Activated T-cell treated with anti-CD3 and anti-CD28 coated beads for 48 hours (primary cell): ENCODE measurements around the gene OR4C11.

Experiments
- DNase-seq: peaks from one replicate; pipeline ENCODE4 v3.0.0-alpha.2; 2020; ENCODE audit warnings: low read depth

OR4C11 gene

GRCh38 chr11:55607545-55607944, at the start of gene OR4C11:
OR4C11 (minus strand) TSS chr11:55607645; CDS start chr11:55604373, 3,272 bp downstream.
- no peak for DNase-seq

- DNase-seq: no peak
Measured at GRCh38 chr11:55655096-55655495, 47.7 kb upstream of the OR4C11 start.

GRCh38 chr11:55652560-55652959, 45.1 kb upstream of the OR4C11 start:
- no peak for DNase-seq

- no peak for DNase-seq
Measured at GRCh38 chr11:55648027-55648426, 40.6 kb upstream of the OR4C11 start, which contains the start of gene OR4S2. OR4S2 (plus strand) TSS chr11:55648327; CDS start chr11:55650904, 2,577 bp downstream.

GRCh38 chr11:55634813-55635212, 27.4 kb upstream of the OR4C11 start, which contains the start of gene OR4P4:
OR4P4 (plus strand) TSS chr11:55635113.
- DNase-seq: no peak

- DNase-seq: no peak
Measured at GRCh38 chr11:55624531-55624930, 17.1 kb upstream of the OR4C11 start.

GRCh38 chr11:55572548-55572947, 34.9 kb downstream of the OR4C11 start:
- DNase-seq: no peak

- no peak for DNase-seq
Measured at GRCh38 chr11:55571828-55572227, 35.6 kb downstream of the OR4C11 start, which contains the start of gene OR4C16. OR4C16 (plus strand) TSS chr11:55572128; CDS start chr11:55572128, 0 bp downstream.

- no peak for DNase-seq
Measured at GRCh38 chr11:55554169-55554568, 53.3 kb downstream of the OR4C11 start, which contains the start of gene OR4C15. OR4C15 (plus strand) TSS chr11:55554469; CDS start chr11:55554469, 0 bp downstream.
